Neural crest cell (in vitro differentiated cells): ENCODE measurements around the gene DDRGK1. TPM values are rescaled to one million over a fixed set of nuclear protein-coding genes. Genes with fewer than 3 reads are reported as not detected.

Experiments
- DNase-seq: peaks from one replicate; pipeline ENCODE4 v3.0.0; 2021; ENCODE audit warnings: low read depth, mixed read lengths, low spot score
- H3K27ac Mint-ChIP-seq: one replicate; pipeline ENCODE4 v1.8.0; 2021; ENCODE audit warnings: mild to moderate bottlenecking, mixed read lengths; ENCODE audit not compliant: unreplicated experiment
- H3K27me3 Mint-ChIP-seq: 2 replicates; pipeline ENCODE4 v1.8.0; 2021; ENCODE audit warnings: low read depth, mild to moderate bottlenecking, mixed read lengths
- H3K36me3 Mint-ChIP-seq: 2 replicates; pipeline ENCODE4 v1.8.0; 2021; ENCODE audit warnings: low read depth, mild to moderate bottlenecking, mixed read lengths
- H3K4me1 Mint-ChIP-seq: 2 replicates; pipeline ENCODE4 v1.8.0; 2021; ENCODE audit warnings: mixed read lengths
- H3K4me3 Mint-ChIP-seq: one replicate; pipeline ENCODE4 v1.8.0; 2021; ENCODE audit warnings: mild to moderate bottlenecking, mixed read lengths
- H3K9me3 Mint-ChIP-seq: 2 replicates; pipeline ENCODE4 v1.8.0; 2021; ENCODE audit warnings: mixed read lengths
- CTCF ChIP-seq: fragments of 200-600 bp; sonication (generic); conservative IDR thresholded peaks from 2 replicates; pipeline ENCODE4 v1.5.0; 2021; ENCODE audit warnings: antibody characterized with exemption, mild to moderate bottlenecking
- total RNA-seq: library from RNA; stranded (reverse); gene quantifications from 2 replicates; pipeline ENCODE4 v1.2.1, GENCODE V29; 2021

The DDRGK1 gene
- total RNA-seq, 1 donor from 2014 or later = 57.2 TPM

GRCh38 chr20:3239026-3239866 is 34.8 kb upstream of the DDRGK1 start, which contains the start of gene SLC4A11:
TSS of gene SLC4A11 (minus strand) at chr20:3239190. CDS start at chr20:3239137, 53 bp downstream.
- Mint-ChIP-seq H3K27ac (no peak within 1 kb of the TSS), H3K36me3 (no peaks in the 10 kb centered on the region), H3K27me3 (peaks cover 89% of the 10 kb centered on the region), H3K4me1 (peaks cover 8% of the 10 kb centered on the region), H3K4me3 (peak within 1 kb of the TSS; percentile 86), H3K9me3 (no peaks in the 10 kb centered on the region)
- TF ChIP-seq CTCF = no peak
- DNase-seq = peak; percentile 22

DNA sequence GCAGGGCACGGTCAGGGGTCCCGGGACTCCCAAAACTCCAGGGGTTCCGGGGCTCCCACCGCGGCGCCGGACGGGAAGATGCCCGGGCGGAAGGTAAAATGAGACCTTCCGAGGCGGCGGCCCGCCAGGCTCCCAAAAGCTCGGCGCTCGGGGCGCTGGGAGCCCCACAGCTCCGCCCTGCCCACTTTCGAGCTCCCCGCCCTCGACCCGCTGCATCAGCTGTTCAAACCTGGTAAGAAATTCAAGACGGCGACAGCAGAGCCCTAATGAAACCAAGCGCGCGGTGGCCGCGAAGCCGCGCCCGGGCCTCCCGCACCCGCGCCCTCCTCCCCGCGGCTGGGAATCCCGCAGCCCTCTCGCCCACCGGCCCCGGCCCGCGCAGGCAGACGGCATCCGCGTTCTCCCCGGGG is 34.1 kb upstream of the DDRGK1 start:
- H3K4me1 Mint-ChIP-seq = peaks cover 8% of the 10 kb centered on the region
- DNase-seq = no peak
- no peak for TF ChIP-seq CTCF
- peak overlapping the region; percentile 74 for H3K4me3 Mint-ChIP-seq
- no peaks in the 10 kb centered on the region for H3K9me3 Mint-ChIP-seq
- no peaks in the 10 kb centered on the region for H3K36me3 Mint-ChIP-seq
- H3K27ac Mint-ChIP-seq = no peak overlapping the region
- peaks cover 83% of the 10 kb centered on the region for H3K27me3 Mint-ChIP-seq

GRCh38 chr20:3237958-3238615 is 33.6 kb upstream of the DDRGK1 start:
- no peaks in the 10 kb centered on the region for H3K36me3 Mint-ChIP-seq
- peaks cover 81% of the 10 kb centered on the region for H3K27me3 Mint-ChIP-seq
- no peak overlapping the region for H3K27ac Mint-ChIP-seq
- H3K4me1 Mint-ChIP-seq = peaks cover 8% of the 10 kb centered on the region
- peak overlapping the region; percentile 41 for H3K4me3 Mint-ChIP-seq
- H3K9me3 Mint-ChIP-seq = no peaks in the 10 kb centered on the region
- TF ChIP-seq CTCF = no peak
- DNase-seq = no peak

DNA sequence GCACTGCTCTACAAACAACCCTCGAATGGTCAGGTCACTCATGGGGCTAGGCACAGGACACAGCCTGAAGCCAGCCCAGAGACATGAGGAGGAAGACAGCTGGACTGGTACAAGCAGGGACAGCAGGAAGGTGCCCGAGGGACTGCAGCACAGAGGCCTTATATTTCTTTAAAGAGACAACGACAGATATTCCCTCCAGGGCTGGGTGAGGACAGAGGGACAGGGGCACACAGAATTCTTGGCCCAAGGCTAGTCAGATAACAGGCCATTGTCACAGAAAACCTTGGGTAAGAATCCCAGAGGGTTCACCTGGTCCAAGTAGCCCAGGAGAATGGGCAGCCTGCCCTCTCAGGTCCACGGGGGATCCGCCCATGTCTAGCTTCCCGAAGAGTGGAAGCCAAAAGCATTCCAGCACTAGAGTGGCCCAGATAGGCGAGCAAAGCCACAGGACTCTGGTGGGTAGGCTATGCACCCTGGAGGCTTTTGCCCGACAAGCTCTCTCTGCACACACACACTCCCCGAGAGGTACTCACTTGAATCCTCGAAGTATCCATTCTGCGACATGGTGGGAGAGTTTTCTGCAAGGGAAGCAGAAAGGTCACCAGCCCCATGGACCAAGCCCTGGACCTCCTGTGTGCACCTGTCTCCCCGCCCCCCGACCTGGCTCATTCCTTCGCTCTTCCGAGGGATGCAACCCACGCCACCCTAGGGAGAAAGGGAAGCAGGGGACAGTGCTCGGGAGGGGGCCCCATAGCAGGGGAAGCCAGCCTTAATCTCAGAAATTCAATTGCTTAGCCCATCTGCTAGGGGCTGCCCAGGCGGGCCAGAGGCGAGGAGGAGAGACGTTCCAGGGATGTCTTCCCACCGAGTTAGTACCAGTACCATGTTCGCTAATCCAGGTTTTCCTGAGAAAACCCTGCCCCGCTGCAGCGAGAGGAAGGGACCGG is 32.8 kb upstream of the DDRGK1 start:
- DNase-seq = no peak
- Mint-ChIP-seq H3K27ac (no peak overlapping the region), H3K27me3 (peaks cover 76% of the 10 kb centered on the region), H3K4me1 (peaks cover 8% of the 10 kb centered on the region), H3K9me3 (no peaks in the 10 kb centered on the region), H3K36me3 (no peaks in the 10 kb centered on the region), H3K4me3 (peak overlapping the region; percentile 68)
- no peak for TF ChIP-seq CTCF

- Mint-ChIP-seq H3K36me3 (no peaks in the 10 kb centered on the region), H3K27me3 (peaks cover 61% of the 10 kb centered on the region), H3K4me3 (no peak overlapping the region), H3K4me1 (peaks cover 8% of the 10 kb centered on the region), H3K9me3 (no peaks in the 10 kb centered on the region), H3K27ac (no peak overlapping the region)
- TF ChIP-seq CTCF = no peak
- no peak for DNase-seq
Measured at GRCh38 chr20:3235666-3236324, 31.3 kb upstream of the DDRGK1 start.
